Activated naive CD4-positive, alpha-beta T cell (primary cell): Measurements from ENCODE around the gene CNTN2.

ENCODE experiments used
- DNase-seq, 4 experiments: peaks; one replicate each; lab custom pipeline; 2025; lab: John Stamatoyannopoulos, UW

The CNTN2 gene

DNA sequence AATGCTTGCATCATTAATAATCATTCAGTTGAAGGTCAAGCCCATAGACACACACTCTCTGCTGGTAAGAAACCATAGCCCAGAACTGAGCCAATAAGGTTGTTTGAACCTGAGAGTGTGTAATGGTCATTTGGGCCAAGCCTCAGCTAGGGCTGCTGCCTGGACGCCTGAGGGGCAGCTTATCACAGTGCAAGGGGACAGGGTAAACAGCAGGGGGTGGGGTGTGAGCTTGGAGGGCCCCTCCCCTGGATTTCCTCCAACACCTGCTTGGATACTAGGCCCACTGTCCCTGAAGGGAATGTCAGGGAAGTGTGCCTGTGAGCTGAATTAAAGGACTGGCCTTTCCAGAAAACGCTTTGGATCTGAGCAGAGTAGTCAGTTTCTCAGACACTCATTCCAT lies 24.6 kb upstream of the CNTN2 start:
- no peak for DNase-seq

DNA sequence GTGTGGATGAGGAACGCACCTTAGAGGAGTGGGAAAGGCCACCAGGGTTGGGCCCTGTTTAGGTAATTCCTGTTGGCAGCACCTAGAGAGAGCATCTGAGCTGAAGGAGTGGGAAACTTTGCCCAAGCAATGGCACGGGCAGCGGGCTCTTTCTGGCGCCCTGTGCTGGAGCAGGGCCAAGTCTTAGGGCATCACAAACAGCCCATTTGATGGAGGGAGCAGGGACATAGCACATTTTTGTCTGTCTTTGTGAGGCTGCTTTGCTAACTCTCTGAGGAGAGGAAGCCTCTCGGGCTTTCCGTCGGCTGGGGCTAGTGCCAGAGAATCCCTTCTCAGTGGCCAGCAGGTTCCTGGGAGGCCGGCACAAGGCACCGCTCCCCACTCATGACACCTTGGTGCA lies 22.5 kb upstream of the CNTN2 start:
- no peak for DNase-seq

DNA sequence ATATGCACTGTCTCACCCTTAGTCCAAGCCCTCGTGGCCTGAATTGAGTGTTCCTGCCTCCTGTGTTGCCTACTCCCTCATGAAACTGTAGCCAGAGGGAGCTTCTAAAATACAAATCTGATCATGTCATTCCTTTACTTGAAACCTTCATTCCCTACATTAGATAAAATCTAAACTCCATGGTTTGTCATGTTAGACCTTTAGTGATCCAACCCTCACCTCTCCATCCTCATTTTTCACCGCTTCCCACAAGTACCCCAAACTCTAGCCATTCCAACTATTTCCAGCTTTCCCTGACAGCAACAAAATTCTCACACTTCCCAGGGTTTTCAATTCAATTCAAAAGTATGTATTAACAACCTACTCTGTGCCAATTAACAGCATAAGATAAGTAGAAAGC lies 18.3 kb upstream of the CNTN2 start:
- DNase-seq = no peak

DNA sequence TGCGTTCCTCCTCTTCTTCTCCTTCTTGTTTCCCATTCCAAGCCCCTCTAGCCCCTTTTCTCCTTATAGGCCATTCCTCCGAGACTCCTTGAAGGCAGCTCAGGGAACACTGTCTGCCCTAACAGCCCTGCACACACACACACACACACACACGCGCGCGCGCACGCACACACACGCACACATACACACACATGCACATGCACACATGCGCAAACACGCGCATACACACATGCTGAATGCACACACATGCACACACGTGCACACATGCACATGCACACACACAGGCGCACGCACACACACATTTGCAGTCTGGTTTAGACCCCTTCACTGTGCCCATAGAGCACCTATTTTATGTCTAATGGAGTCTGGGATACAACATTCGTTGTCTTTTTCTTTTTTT lies 17.8 kb upstream of the CNTN2 start:
- no peak for DNase-seq

DNA sequence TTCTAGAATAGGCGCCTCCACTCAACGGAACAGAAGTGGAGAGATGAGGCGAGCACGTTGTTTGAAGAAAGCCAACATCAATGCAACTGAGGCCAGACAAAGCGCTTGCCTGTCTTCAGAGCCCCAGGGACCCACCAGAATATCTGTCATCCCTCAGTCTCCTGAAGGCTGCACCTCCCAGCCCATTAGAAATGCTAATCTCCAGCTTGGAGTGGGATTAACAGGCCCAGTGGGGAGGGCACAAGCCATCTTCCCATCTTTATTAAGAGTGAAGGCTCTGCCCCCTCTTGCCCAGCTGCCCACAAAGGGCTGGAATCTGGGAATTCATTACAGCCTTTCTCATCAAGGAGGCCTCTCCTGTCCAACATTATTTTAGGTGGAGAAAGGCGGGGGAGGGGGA lies 16.8 kb upstream of the CNTN2 start:
- DNase-seq = no peak

GRCh38 chr1:205028390-205028789 lies 14.6 kb upstream of the CNTN2 start:
- no peak for DNase-seq

DNA sequence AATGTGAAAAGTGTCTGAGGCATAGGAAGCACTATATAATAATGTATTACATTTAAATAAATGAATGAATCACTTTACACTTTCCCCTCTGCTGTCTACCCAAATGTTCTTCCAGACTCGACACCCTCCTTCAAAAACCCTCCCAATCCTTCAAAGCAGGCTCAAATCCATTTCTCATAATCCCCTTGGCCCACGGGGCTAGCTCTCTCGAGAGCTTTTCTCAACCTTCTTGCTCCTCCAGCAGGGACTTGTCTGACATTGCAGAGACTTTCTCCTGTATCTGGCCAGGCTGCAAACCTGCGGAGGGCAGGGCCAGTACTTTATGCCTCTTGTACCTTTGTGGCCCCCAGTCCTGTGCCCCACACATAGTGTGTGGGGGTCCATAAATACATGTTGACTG lies 14.1 kb upstream of the CNTN2 start:
- no peak for DNase-seq

DNA sequence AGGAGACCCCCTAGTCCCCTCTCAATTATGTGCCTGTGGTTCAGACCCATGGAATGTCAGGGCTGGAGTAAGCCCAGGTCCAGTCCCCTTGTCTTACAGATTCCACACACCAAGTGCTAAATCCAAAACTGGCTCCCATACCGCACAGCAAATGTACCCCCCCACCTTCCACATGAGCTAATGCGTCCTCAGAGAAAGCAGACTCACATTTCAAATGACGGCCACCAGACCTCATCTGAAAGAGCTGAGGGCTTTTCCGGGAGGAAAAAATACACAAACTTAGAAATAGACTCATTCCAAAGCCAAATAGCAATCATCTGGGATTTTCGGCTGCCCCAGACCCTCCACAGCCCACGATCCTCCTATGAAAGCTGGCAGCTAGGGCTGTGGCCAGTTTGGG lies 12.8 kb upstream of the CNTN2 start:
- DNase-seq = no peak

DNA sequence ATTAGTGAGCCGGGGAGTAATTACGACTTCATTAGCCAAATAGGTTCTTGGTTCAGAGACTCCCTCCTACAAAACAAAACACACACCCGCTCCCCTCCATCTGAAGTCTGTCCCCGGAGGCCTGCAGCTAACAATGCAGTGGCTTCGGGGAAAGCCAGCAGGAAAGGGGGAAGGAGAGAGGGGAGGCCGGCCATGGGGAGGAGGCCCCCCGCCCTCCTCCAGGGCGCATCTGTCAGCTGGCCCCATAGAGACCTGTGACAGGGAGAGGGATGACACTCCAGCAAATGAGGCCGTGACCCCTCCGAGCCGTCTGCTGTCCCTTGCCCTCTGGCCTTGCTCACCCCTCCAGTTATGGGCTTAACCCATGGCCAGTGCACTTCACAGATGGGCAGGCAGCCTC lies 12.1 kb upstream of the CNTN2 start:
- DNase-seq = no peak

DNA sequence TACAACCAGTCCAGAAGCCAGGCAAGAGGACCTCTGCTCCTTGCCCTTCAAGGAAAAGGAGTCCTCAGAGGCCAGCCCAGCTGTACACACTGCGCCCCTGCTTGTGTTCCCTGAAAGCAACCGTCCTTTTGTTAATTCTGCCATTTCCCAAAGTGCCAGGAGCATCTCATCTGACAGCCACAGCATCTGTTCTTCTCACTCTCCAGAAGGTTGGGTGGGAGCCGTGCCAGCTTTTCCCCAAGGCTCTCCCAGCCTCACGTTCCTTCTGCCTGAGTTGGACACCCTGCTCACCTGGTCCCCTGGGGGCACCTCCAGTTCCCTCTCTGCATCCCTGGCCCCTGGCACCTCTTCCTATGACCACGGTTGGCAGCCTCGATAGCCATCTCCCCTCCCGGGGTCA lies 10.5 kb upstream of the CNTN2 start:
- no peak for DNase-seq

DNA sequence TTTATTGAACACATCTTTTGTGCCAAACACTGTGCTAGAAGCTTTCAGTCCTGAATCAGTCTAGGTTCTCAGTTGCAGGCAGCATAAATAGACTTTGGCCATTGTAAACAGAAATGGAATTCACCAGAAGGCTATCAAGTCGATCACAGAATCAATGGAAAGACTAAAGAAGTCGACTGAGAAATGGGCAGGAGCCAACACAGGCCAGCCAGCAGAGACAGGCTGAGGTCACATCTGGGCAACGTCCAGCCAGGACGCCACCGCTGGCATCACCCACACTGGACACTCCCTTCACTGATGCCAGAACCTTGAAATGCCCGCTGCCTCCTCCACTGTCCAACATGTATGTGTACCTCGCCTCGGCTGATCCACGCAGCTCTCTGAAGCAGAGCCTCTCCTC lies 5.5 kb upstream of the CNTN2 start:
- DNase-seq = no peak

DNA sequence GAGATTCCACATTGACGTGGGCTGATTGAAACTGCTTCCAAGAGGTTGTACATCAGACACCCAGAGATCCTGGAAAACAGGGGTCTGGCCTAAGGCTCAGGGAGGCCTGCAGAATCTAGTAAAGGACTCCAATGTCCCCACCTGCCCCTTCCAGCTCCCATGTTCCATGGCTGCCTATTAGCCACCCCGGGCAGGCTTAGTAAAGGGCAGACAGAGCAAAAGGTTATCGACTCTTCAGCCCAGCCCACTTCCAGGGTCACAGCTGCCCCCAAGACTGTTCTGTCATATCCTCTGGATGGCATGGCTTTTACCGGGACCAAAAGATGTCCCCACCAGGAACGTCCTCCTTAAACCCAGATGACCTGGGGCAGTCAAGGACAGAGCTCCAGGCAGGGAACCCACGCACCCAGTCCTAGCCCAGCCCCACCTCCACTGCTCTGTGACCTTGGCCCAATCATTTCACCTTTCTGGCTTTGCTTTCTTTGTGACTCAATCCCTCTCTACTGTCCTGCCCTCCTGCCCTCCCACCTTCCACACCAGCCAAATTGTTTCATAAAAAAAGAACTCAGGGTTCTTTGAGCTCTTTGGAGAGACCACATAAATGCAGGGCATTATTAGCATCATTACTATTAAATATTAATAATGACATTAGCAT lies 4.8 kb upstream of the CNTN2 start:
- DNase-seq = no peak

GRCh38 chr1:205041001-205041715 lies 1.9 kb upstream of the CNTN2 start:
- no peak for DNase-seq

- DNase-seq = no peak
Measured at GRCh38 chr1:205041998-205042910, 758 bp upstream of the CNTN2 start.

DNA sequence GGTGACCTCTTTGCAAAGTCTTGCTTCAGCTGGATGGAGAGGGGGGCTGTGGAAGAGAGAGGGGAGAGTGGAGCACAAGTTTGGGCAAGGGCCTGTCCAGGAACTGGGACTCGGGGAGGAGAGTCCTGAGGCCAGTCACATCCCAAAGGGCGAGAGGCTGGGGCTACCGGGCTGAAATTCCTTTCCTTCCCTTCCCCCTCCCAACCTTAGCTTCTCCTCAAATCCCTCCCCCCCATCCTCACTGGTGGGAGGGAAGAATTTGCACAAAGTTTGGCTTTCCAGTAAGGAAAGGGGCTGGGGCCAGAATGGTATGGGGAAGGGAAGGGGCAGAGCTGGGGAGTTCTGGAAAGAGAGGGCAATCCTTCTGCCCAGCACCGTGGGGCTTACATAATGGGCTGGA lies 854 bp downstream of the CNTN2 start:
- no peak for DNase-seq

- DNase-seq = no peak
Measured at GRCh38 chr1:205044741-205045140, 1.7 kb downstream of the CNTN2 start.

- DNase-seq = no peak
Measured at GRCh38 chr1:205045146-205045545, 2.1 kb downstream of the CNTN2 start.

- DNase-seq = no peak
Measured at GRCh38 chr1:205046870-205047269, 3.9 kb downstream of the CNTN2 start.

- DNase-seq = no peak
Measured at GRCh38 chr1:205047764-205048231, 4.8 kb downstream of the CNTN2 start.

DNA sequence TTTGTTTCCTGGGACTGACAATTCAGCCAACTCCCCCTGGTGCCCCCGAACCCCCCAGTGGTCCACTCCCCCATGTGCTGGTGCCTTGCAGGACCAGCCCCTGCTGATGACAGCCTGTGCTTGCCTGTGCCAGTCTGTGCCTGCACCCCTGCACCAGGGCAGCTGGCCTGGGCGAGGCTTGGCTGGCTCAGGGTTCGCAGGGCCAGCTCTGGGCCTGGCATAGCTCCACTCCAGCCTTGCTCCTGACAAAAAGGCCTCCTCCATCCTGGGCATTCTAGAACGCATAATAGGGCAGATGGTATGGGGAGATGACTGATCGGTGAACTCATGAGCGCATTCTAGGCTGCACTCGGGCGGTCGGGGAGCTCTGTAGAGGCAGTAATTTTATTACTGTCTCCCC lies 5.4 kb downstream of the CNTN2 start:
- DNase-seq = no peak

- DNase-seq = no peak
Measured at GRCh38 chr1:205049479-205049878, 6.5 kb downstream of the CNTN2 start.

GRCh38 chr1:205052690-205053089 lies 9.7 kb downstream of the CNTN2 start:
- no peak for DNase-seq

DNA sequence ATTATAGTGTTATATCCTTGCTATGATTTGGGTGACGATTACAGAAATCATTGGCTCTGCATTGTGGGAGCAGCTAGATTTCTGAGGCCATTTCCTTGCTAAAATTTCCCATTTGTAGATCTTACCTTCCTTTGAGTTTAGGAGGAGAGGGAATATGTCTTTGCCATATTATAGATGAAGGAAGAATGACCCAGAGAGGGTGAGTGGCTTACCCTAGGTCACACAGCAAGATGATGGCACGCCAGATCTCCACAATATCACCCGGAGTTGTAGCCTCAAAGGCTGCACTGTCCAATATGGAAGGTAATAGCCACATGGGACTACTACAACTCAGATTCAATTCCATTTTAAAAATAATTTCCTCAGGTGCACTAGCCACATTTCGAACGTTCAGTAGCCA lies 10.3 kb downstream of the CNTN2 start:
- DNase-seq = no peak
